GM21360 (cell line): Measurements from ENCODE around the gene TNIK.
"Not testable (repeated sequence)": the region's sequence is repeated elsewhere in the genome, so short reads cannot be mapped to it uniquely, and the experiment has no call there.

Experiments used
- ATAC-seq: cut with Tn5 transposase; IDR thresholded peaks from one replicate; pipeline ENCODE4 v1.9.1; 2021; ENCODE audit warnings: mild to moderate bottlenecking, moderate library complexity; ENCODE audit not compliant: unreplicated experiment

Gene TNIK

GRCh38 chr3:171266034-171266739, 194.0 kb downstream of the TNIK start:
- ATAC-seq, result no peak

- no peak for ATAC-seq
Observed at GRCh38 chr3:171264758-171265157, 195.4 kb downstream of the TNIK start.

GRCh38 chr3:171262431-171262830, 197.8 kb downstream of the TNIK start:
- no peak for ATAC-seq

- no peak for ATAC-seq
Observed at GRCh38 chr3:171261487-171261886, 198.7 kb downstream of the TNIK start.

GRCh38 chr3:171260899-171261298, 199.3 kb downstream of the TNIK start:
- no peak for ATAC-seq

- ATAC-seq, result no peak
Observed at GRCh38 chr3:171260466-171260865, 199.7 kb downstream of the TNIK start.

- ATAC-seq, result no peak
Observed at GRCh38 chr3:171258316-171258715, 201.9 kb downstream of the TNIK start.

GRCh38 chr3:171257251-171258203, 202.7 kb downstream of the TNIK start:
- peak; percentile 54 for ATAC-seq

GRCh38 chr3:171256445-171257250, 203.6 kb downstream of the TNIK start:
- no peak for ATAC-seq

GRCh38 chr3:171255236-171255806, 204.9 kb downstream of the TNIK start:
- ATAC-seq, result no peak

- ATAC-seq, result no peak
Observed at GRCh38 chr3:171254315-171254714, 205.9 kb downstream of the TNIK start.

GRCh38 chr3:171251835-171252234, 208.4 kb downstream of the TNIK start:
- ATAC-seq, result no peak

- no peak for ATAC-seq
Observed at GRCh38 chr3:171250444-171250843, 209.8 kb downstream of the TNIK start.

GRCh38 chr3:171249245-171249644, 211.0 kb downstream of the TNIK start:
- peak; percentile 9 for ATAC-seq

- ATAC-seq, result peak; percentile 63
Observed at GRCh38 chr3:171248426-171249111, 211.6 kb downstream of the TNIK start.

GRCh38 chr3:171245796-171246765, 214.1 kb downstream of the TNIK start:
- ATAC-seq, result no peak

- ATAC-seq, result no peak
Observed at GRCh38 chr3:171242951-171243350, 217.3 kb downstream of the TNIK start.

- ATAC-seq, result no peak
Observed at GRCh38 chr3:171242170-171242569, 218.0 kb downstream of the TNIK start.

- ATAC-seq, result not testable (repeated sequence)
Observed at GRCh38 chr3:171241655-171242054, 218.6 kb downstream of the TNIK start.
